Nephron progenitor cell (in vitro differentiated cells): ENCODE results near the gene PDK2.

ENCODE experiments used
- DNase-seq: peaks from one replicate; pipeline ENCODE4 v3.0.0; 2021
- H3K27ac Mint-ChIP-seq: 2 replicates; pipeline ENCODE4 v1.8.0; 2021; ENCODE audit warnings: mild to moderate bottlenecking, moderate library complexity, mixed read lengths
- H3K27me3 Mint-ChIP-seq: 2 replicates; pipeline ENCODE4 v1.8.0; 2021; ENCODE audit warnings: mild to moderate bottlenecking, low read depth, mixed read lengths; ENCODE audit not compliant: poor library complexity
- H3K36me3 Mint-ChIP-seq: 2 replicates; pipeline ENCODE4 v1.8.0; 2021; ENCODE audit warnings: low read depth, mixed read lengths
- H3K4me1 Mint-ChIP-seq: 2 replicates; pipeline ENCODE4 v1.8.0; 2021; ENCODE audit warnings: mixed read lengths
- H3K4me3 Mint-ChIP-seq: 2 replicates; pipeline ENCODE4 v1.8.0; 2021; ENCODE audit warnings: mild to moderate bottlenecking, moderate library complexity, mixed read lengths
- H3K9me3 Mint-ChIP-seq: 2 replicates; pipeline ENCODE4 v1.8.0; 2021; ENCODE audit warnings: mild to moderate bottlenecking, moderate library complexity, mixed read lengths
- TF ChIP-seq, protein P1 (sequence below): fragments of 200-600 bp; sonication (generic); IDR thresholded peaks from 2 replicates; pipeline ENCODE4 v1.5.0; 2021; ENCODE audit warnings: antibody characterized with exemption

Gene PDK2

DNA sequence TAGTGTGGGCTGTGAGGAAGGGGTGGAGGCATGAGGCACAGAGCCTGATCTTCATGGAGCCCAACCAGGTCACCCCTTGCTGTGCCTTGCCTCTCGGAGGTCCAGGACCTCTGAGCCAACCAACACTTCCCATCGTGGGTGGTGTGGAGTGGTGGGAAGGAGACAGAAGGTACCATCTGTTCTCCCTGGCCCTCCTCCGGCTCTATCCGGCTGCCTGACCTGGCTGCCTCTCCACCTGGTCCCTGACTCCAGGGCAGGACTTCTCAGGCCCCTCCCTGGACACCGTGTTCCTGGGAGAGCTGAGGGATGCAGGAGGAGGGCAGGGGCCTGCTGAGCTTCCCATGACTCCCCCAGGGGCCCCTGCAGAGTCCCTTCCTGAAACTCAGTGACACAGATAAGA lies 3.9 kb downstream of the PDK2 start:
- Mint-ChIP-seq H3K27me3 (peaks cover 6% of the 10 kb centered on the region), H3K27ac (no peak overlapping the region), H3K36me3 (peaks cover 9% of the 10 kb centered on the region), H3K4me3 (no peak overlapping the region), H3K4me1 (peaks cover 91% of the 10 kb centered on the region), H3K9me3 (no peaks in the 10 kb centered on the region)
- TF ChIP-seq, protein P1, sequence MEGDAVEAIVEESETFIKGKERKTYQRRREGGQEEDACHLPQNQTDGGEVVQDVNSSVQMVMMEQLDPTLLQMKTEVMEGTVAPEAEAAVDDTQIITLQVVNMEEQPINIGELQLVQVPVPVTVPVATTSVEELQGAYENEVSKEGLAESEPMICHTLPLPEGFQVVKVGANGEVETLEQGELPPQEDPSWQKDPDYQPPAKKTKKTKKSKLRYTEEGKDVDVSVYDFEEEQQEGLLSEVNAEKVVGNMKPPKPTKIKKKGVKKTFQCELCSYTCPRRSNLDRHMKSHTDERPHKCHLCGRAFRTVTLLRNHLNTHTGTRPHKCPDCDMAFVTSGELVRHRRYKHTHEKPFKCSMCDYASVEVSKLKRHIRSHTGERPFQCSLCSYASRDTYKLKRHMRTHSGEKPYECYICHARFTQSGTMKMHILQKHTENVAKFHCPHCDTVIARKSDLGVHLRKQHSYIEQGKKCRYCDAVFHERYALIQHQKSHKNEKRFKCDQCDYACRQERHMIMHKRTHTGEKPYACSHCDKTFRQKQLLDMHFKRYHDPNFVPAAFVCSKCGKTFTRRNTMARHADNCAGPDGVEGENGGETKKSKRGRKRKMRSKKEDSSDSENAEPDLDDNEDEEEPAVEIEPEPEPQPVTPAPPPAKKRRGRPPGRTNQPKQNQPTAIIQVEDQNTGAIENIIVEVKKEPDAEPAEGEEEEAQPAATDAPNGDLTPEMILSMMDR: no peak
- DNase-seq: no peak

DNA sequence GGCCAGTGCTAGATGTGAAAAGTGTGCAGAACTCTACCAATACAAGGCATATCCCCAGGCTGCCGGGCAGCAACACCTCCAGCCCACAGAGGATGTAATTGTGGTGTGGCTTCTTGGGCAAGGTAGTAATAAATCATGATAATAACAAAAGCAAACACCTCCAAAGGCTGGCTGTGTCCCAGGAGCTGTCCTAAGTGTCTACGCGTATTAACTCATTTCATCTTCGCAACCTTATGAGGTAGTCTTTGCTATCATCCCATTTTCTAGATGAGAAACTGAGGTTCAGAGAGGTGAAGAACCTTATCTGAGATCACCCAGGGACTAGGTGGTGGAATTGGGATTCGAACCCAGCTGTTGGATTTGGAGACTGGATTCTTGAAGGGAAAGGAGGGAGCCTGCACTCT lies 5.3 kb downstream of the PDK2 start:
- peaks cover 5% of the 10 kb centered on the region for H3K27me3 Mint-ChIP-seq
- DNase-seq: no peak
- TF ChIP-seq, protein P1: no peak
- H3K4me3 Mint-ChIP-seq: peak overlapping the region; percentile 65
- peaks cover 86% of the 10 kb centered on the region for H3K4me1 Mint-ChIP-seq
- H3K9me3 Mint-ChIP-seq: no peaks in the 10 kb centered on the region
- H3K27ac Mint-ChIP-seq: peak overlapping the region; percentile 86
- peaks cover 9% of the 10 kb centered on the region for H3K36me3 Mint-ChIP-seq

DNA sequence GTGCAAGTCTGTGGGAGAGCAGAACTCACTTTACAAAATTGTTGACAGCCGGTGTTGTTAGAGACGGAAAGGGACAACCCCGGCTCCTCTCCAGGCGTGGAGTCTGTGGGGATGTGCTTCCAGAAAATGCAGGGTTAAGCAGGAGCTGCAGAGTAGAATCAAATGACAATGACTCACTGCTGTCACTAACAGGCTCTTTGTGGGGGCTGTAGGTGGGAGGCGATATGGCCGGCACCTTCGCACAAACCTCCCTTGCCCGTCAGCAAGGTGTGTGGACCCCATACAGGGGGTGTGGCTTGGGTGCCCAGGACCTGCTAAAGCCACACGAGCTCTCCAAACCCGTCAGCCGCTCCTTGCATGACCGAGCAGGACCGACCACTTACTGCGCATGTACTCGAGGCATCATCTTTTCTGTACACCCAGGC lies 5.8 kb downstream of the PDK2 start:
- TF ChIP-seq, protein P1: no peak
- Mint-ChIP-seq H3K27ac (peak overlapping the region; percentile 58), H3K27me3 (peaks cover 5% of the 10 kb centered on the region), H3K4me3 (peak overlapping the region; percentile 65), H3K36me3 (peaks cover 9% of the 10 kb centered on the region), H3K4me1 (peaks cover 84% of the 10 kb centered on the region), H3K9me3 (no peaks in the 10 kb centered on the region)
- no peak for DNase-seq

DNA sequence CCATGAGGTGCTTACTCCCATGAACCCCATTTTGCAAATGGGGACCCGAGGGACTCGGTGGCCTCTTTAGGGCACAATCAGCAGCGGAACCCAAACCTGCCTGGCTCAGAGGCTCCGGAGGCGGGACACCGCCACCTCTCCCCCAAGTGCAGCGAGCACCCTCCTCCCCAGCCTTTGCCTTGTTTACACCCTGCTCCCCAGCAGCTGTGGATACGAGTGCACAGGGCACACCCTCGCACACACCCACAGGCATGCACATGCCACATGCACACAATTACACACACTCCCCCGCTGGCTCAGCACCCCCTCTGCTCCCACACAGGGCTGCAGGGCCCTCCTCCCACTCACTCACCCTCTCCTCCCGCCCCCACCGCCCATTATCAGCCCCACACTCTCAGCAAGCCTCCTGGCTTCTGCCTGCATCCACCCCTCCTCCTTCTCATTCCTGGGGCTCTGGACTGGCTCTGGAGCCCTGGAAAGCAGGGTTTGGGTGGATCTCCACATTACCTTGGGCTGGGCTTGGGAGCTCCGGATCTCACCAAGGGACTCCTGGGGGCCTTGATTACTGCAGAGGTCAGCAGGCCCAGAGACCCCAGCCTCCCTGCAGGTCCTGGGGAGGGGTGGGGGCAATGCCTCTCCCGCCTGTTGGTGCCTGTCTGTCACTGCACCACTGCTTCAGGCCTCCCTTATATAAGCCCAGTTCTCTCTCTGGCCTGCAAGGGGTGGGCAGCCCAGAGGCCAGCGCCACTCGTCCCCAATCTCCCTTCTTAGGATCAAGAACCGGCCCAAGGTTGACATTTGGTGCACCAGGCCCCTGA lies 6.4 kb downstream of the PDK2 start:
- Mint-ChIP-seq H3K27me3 (peaks cover 5% of the 10 kb centered on the region), H3K27ac (peak overlapping the region; percentile 93), H3K9me3 (no peaks in the 10 kb centered on the region), H3K36me3 (peaks cover 9% of the 10 kb centered on the region), H3K4me1 (peaks cover 84% of the 10 kb centered on the region), H3K4me3 (peak overlapping the region; percentile 65)
- peak; percentile 47 for DNase-seq
- TF ChIP-seq, protein P1: peak; percentile 17

DNA sequence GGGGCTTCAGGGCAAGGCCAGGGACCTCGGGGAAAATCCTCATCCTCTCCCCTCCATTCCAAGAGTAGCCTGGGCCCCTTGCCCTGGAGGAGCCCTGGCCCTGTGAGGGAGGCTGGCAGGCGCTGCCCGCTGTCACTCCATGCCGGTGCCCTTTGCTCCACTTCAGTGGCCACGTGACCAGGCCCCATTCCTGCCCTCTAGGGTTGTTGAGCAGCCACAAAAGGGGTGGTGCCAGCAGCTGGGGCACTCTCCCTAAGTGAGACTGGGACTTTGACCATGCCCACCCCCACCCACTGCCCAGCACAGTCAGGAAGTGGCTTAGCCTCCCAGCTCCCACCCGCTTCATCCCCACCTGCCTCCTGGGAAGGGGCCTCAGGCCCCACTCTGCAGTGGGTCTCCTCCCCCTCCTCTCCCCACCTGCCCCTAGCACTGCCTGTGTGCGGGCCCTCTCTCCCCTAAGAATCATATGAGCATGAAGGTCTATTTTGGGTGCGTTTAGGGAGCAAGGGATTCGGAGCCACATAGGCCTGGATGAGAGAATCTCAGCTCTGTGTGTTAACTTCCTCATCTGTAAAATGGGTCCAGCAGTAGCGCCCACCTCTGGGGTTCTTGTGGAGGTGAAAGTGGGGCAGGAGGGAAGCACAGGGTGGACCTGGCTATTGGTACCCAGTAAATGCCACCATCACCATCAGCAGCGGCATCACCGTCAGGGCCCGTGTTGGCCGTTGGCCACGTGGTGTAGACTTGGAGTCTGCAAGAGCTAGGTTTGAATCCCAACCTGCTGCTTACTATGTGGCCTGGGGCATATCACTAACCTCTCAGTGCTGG lies 7.2 kb downstream of the PDK2 start:
- H3K36me3 Mint-ChIP-seq: peaks cover 11% of the 10 kb centered on the region
- H3K4me3 Mint-ChIP-seq: no peak overlapping the region
- DNase-seq: no peak
- H3K27ac Mint-ChIP-seq: no peak overlapping the region
- TF ChIP-seq, protein P1: no peak
- H3K4me1 Mint-ChIP-seq: peaks cover 84% of the 10 kb centered on the region
- H3K9me3 Mint-ChIP-seq: no peaks in the 10 kb centered on the region
- peaks cover 5% of the 10 kb centered on the region for H3K27me3 Mint-ChIP-seq
